DND-41 (cell line): ENCODE measurements around the gene ZBED4.

ENCODE experiments used
- EZH2 ChIP-seq: IDR thresholded peaks from 3 replicates; pipeline ENCODE4 v1.6.1; 2012; ENCODE audit warnings: borderline replicate concordance, low read depth, mild to moderate bottlenecking, moderate library complexity, low read length, inconsistent platforms; ENCODE audit not compliant: severe bottlenecking
- TF ChIP-seq, protein P1 (sequence below): IDR thresholded peaks from 2 replicates; pipeline ENCODE4 v1.5.1; 2012; ENCODE audit warnings: borderline replicate concordance, low read length, moderate library complexity, mild to moderate bottlenecking; ENCODE audit not compliant: poor library complexity, severe bottlenecking; ENCODE audit errors: extremely low read depth

DNA sequence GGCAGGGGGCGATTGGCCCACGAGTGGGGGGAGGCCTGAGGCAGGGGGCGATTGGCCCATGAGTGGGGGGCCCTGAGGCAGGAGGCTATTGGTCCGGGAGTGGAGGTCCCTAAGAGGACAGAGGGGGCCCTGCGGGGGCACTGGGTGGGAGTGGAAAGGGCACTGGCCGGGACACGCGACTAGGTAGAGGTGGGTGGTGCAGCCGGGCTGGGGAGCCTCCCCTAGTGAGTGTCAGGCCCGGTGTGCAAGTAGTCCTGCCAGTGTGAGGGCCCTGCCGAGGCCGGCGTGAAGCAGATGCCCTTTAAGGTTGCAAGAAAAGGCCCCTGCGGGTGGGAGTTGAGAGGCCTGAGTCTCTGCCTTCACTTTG is 25.1 kb upstream of the ZBED4 start:
- TF ChIP-seq, protein P1, sequence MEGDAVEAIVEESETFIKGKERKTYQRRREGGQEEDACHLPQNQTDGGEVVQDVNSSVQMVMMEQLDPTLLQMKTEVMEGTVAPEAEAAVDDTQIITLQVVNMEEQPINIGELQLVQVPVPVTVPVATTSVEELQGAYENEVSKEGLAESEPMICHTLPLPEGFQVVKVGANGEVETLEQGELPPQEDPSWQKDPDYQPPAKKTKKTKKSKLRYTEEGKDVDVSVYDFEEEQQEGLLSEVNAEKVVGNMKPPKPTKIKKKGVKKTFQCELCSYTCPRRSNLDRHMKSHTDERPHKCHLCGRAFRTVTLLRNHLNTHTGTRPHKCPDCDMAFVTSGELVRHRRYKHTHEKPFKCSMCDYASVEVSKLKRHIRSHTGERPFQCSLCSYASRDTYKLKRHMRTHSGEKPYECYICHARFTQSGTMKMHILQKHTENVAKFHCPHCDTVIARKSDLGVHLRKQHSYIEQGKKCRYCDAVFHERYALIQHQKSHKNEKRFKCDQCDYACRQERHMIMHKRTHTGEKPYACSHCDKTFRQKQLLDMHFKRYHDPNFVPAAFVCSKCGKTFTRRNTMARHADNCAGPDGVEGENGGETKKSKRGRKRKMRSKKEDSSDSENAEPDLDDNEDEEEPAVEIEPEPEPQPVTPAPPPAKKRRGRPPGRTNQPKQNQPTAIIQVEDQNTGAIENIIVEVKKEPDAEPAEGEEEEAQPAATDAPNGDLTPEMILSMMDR, result no peak
- no peak for TF ChIP-seq EZH2
